Mesendoderm (in vitro differentiated cells): ENCODE measurements around the gene ABHD17B. TPM values are rescaled to one million over a fixed set of nuclear protein-coding genes. Genes with fewer than 3 reads are reported as not detected.
A peak's percentile ranks its signal among the peaks of the same experiment; 100 is the strongest.
"Not testable (repeated sequence)": the region's sequence is repeated elsewhere in the genome, so short reads cannot be mapped to it uniquely, and the experiment has no call there.

Experiments used
- DNase-seq: peaks from one replicate; pipeline ENCODE4 v3.0.0; 2013
- H2AK5ac ChIP-seq: 2 replicates; pipeline ENCODE4 v1.6.1; 2013; ENCODE audit warnings: low read length, inconsistent platforms
- H2BK120ac ChIP-seq: 2 replicates; pipeline ENCODE4 v1.6.1; 2013; ENCODE audit warnings: low read depth, mild to moderate bottlenecking, low read length, moderate library complexity, mixed read lengths
- H2BK15ac ChIP-seq: replicated peaks from 2 replicates; pipeline ENCODE4 v1.6.1; 2013; ENCODE audit warnings: low read depth, mild to moderate bottlenecking, moderate library complexity
- H2BK5ac ChIP-seq: 2 replicates; pipeline ENCODE4 v1.6.1; 2013; ENCODE audit warnings: low read length, inconsistent platforms
- H3K18ac ChIP-seq: 2 replicates; pipeline ENCODE4 v1.6.1; 2013; ENCODE audit warnings: mild to moderate bottlenecking, low read length, mixed read lengths
- H3K23ac ChIP-seq: one replicate; pipeline ENCODE4 v1.6.1; 2013; ENCODE audit warnings: low read length
- H3K27ac ChIP-seq: 2 replicates; pipeline ENCODE4 v1.5.1; 2013; ENCODE audit warnings: low read depth, mild to moderate bottlenecking, inconsistent platforms, low read length, moderate library complexity
- H3K27me3 ChIP-seq: 2 replicates; pipeline ENCODE4 v1.6.1; 2013; ENCODE audit warnings: low read length, control low read depth, mild to moderate bottlenecking, inconsistent platforms; ENCODE audit not compliant: insufficient read depth, poor library complexity
- H3K36me3 ChIP-seq: 2 replicates; pipeline ENCODE4 v1.6.1; 2013; ENCODE audit warnings: low read length, inconsistent platforms; ENCODE audit not compliant: control insufficient read depth, insufficient read depth
- H3K4ac ChIP-seq: one replicate; pipeline ENCODE4 v1.6.1; 2013; ENCODE audit warnings: low read depth, mild to moderate bottlenecking, low read length, moderate library complexity
- H3K4me1 ChIP-seq: 2 replicates; pipeline ENCODE4 v1.6.1; 2013; ENCODE audit warnings: low read depth, low read length, inconsistent platforms; ENCODE audit not compliant: control insufficient read depth
- H3K4me2 ChIP-seq: 2 replicates; pipeline ENCODE4 v1.6.1; 2013; ENCODE audit warnings: low read length
- H3K4me3 ChIP-seq: 2 replicates; pipeline ENCODE4 v1.5.1; 2013; ENCODE audit warnings: mild to moderate bottlenecking, low read length
- H3K56ac ChIP-seq: one replicate; pipeline ENCODE4 v1.6.1; 2013; ENCODE audit warnings: low read length
- H3K79me1 ChIP-seq: 2 replicates; pipeline ENCODE4 v1.6.1; 2013; ENCODE audit warnings: low read length, inconsistent platforms
- H3K79me2 ChIP-seq: 2 replicates; pipeline ENCODE4 v1.6.1; 2013; ENCODE audit warnings: mild to moderate bottlenecking, low read length; ENCODE audit not compliant: control insufficient read depth, insufficient read depth
- H3K9ac ChIP-seq: 2 replicates; pipeline ENCODE4 v1.6.1; 2013; ENCODE audit warnings: low read length, inconsistent platforms
- H4K5ac ChIP-seq: one replicate; pipeline ENCODE4 v1.6.1; 2013; ENCODE audit warnings: low read length
- H4K8ac ChIP-seq: one replicate; pipeline ENCODE4 v1.6.1; 2013; ENCODE audit warnings: low read depth, mild to moderate bottlenecking, control low read depth, low read length, moderate library complexity
- WGBS: extraction: QIAGEN DNeasy Blood & Tissue Kit; methylation state at CpG from one replicate; pipeline ENCODE4 v1.1.7; 2013; ENCODE audit warnings: low lambda C conversion rate, missing lambda C conversion rate; ENCODE audit not compliant: insufficient coverage; ENCODE audit errors: extremely low coverage; 5-methylcytosine and 5-hydroxymethylcytosine counted together
- polyA plus RNA-seq, 2 experiments: library from polyadenylated mRNA; stranded (reverse); fragments of 200-250 nt; gene quantifications; one replicate each; pipeline ENCODE4 v1.2.3, GENCODE V29; 2013

ABHD17B gene
- 52.9 TPM for polyA plus RNA-seq (2013, experiment 1 of 2)
- polyA plus RNA-seq (2013, experiment 2 of 2) = 53.1 TPM

DNA sequence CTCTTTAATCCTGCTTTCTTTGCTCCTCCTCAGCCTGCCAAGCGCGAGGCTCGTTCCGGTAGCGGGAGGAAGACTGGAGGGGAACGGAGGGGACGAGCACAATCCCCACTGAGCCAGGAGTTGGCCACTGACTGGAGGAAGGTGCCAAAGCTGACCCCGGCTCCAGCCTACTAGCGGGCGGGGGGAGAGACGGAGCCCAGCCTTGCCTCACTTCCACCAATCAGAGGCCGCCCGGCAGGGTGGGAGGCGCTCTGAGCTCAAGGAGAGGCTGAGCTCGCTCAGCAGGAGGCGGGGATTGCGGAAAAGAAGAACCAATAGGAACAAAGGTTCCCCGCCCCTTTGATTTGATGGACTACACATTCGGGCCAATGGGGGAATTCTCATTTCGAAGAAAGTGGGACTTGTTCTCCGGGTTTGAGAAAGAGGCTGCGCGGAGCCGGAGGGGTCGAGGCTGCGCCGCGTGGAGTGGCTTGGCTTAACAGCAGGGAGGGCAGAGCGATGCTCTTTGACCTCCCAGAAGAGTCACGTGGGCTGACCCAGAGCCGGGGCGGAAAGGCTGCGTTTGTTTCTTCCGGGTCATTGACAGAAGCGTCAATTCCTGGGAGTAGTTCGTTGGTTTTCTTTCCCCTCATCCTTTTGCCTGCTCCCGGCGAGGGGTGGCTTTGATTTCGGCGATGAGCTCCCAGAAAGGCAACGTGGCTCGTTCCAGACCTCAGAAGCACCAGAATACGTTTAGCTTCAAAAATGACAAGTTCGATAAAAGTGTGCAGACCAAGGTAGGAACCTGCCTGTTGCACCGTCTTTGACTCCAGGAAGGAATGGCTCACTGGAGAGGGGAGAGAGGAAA is at the start of gene ABHD17B, which contains the start of gene C9orf85:
TSS of gene ABHD17B (minus strand) at position 133 of the 847 bp plus-strand sequence. CDS start 36,113 bp downstream, outside the sequence.
TSS of gene C9orf85 (plus strand) at position 579 of the 847 bp plus-strand sequence. CDS start at position 675, 96 bp downstream.
- Histone ChIP-seq H3K4ac (peak within 1 kb of the TSS; percentile 66), H4K5ac (no peak within 1 kb of the TSS), H3K56ac (peak within 1 kb of the TSS; percentile 93), H2AK5ac (peak within 1 kb of the TSS; percentile 23), H2BK15ac (no peak within 1 kb of the TSS), H2BK120ac (no peak within 1 kb of the TSS), H3K79me1 (peaks cover 3% of the 10 kb centered on the region), H3K23ac (no peak within 1 kb of the TSS), H2BK5ac (peak within 1 kb of the TSS; percentile 87), H3K27ac (peak within 1 kb of the TSS; percentile 93), H3K9ac (peak within 1 kb of the TSS; percentile 84), H4K8ac (peak within 1 kb of the TSS; percentile 83), H3K4me1 (no peaks in the 10 kb centered on the region), H3K79me2 (peaks cover 76% of the 10 kb centered on the region), H3K27me3 (no peaks in the 10 kb centered on the region), H3K18ac (peak within 1 kb of the TSS; percentile 81), H3K4me2 (peak within 1 kb of the TSS; percentile 97), H3K36me3 (no peaks in the 10 kb centered on the region), H3K4me3 (peak within 1 kb of the TSS; percentile 89)
- no CpG with 5 or more reads among the region's 45 CpGs for WGBS
- DNase-seq = peak; percentile 100

DNA sequence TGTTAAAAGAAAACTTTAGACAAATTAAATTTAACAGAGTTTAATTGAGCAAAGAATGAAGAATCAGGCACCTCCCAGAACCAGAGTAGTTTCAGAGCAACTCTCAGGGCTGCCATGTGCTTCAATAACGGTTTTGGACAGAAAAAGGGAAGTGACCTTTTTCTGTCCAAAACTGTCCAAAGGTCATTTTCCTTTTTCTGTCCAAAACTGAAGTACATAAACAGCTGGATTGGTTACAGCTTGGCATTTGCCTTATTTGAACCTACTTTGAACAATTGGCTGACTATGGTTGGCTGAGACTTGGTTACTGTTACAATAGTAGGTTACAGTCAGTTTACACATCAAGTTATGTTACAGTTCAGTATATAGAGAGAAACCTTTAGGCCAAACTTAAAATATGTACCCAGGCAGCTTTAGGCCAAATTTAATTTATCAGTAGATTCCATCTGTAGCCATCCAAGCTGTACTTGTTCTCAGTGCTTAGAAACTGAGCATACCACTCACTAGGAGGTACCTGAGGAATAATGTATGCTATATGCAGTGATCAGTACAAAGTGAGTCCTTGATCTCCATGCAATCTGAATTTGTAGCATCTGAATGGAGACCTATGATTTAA is 44.4 kb upstream of the ABHD17B start:
- no peak overlapping the region for H3K56ac ChIP-seq
- H3K18ac ChIP-seq = no peak overlapping the region
- H3K27me3 ChIP-seq = no peaks in the 10 kb centered on the region
- no peak overlapping the region for H2AK5ac ChIP-seq
- H2BK120ac ChIP-seq = no peak overlapping the region
- no peak overlapping the region for H3K27ac ChIP-seq
- no peak overlapping the region for H4K5ac ChIP-seq
- no peaks in the 10 kb centered on the region for H3K79me1 ChIP-seq
- H3K4ac ChIP-seq = no peak overlapping the region
- H4K8ac ChIP-seq = no peak overlapping the region
- no peak overlapping the region for H3K4me3 ChIP-seq
- H2BK15ac ChIP-seq = no peak overlapping the region
- H3K4me1 ChIP-seq = no peaks in the 10 kb centered on the region
- no peaks in the 10 kb centered on the region for H3K79me2 ChIP-seq
- H3K9ac ChIP-seq = no peak overlapping the region
- no CpG with 5 or more reads among the region's 1 CpG for WGBS
- H3K4me2 ChIP-seq = no peak overlapping the region
- H3K23ac ChIP-seq = no peak overlapping the region
- no peak overlapping the region for H2BK5ac ChIP-seq
- no peaks in the 10 kb centered on the region for H3K36me3 ChIP-seq
- DNase-seq = no peak

DNA sequence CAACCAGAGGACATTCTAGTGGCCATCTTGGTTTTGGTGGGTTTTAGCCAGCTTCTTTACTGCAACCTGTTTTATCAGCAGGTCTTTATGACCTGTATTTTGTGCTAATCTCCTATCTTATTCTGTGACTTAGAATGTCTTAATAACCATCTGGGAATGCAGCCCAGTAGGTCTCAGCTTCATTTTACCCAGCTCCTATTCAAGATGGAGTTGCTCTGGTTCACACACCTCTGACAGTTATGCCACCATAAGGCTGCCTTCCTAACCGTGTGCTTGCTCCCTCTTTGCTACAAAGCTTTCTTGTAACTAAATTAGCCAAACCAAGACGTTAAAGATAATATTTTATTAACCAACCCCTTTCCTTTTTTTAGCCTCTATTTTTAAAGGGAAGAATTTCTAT is 43.7 kb upstream of the ABHD17B start:
- H3K23ac ChIP-seq, H3K9ac ChIP-seq, H3K79me2 ChIP-seq, H3K4ac ChIP-seq, H4K8ac ChIP-seq, H4K5ac ChIP-seq, H3K56ac ChIP-seq, H2BK120ac ChIP-seq, H2BK15ac ChIP-seq, H2AK5ac ChIP-seq, H3K18ac ChIP-seq, H3K27me3 ChIP-seq, H2BK5ac ChIP-seq, DNase-seq, H3K4me2 ChIP-seq, H3K36me3 ChIP-seq, H3K4me3 ChIP-seq, H3K27ac ChIP-seq, H3K79me1 ChIP-seq, H3K4me1 ChIP-seq: not testable (repeated sequence)
- 100% methylated on average over 1 of the region's 2 CpGs for WGBS

DNA sequence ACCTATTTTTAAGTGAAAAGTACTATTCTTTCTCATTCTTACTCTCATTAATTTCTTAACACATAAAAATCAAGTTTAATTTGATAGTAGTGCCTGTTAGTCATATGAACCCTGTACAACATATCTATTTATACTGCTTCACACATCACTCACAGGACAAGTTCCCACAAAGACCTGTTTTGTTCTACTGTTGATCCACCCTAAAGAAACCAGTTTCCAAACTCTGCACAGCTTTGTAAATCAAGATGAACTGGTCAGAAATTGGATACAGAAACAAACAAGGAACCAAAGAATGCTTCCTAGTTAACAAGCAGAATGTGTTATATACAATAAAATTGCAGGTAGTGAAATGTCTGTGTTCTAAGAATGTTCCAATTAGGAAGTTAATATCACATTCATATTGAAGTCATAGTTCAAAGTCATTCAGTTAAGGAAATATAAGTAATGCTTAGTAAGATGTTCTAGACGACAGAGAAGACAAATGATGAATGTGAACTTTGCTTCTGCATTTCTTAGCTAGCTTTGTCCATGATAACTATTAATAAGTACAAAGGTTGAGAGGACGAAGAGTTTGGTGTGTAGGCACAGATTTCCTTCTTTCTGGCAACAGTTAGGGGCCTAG is 33.9 kb upstream of the ABHD17B start:
- Histone ChIP-seq H4K5ac (no peak overlapping the region), H3K27me3 (no peaks in the 10 kb centered on the region), H2AK5ac (no peak overlapping the region), H3K4me3 (no peak overlapping the region), H3K23ac (no peak overlapping the region), H4K8ac (no peak overlapping the region), H3K79me2 (peaks cover 3% of the 10 kb centered on the region), H3K56ac (no peak overlapping the region), H2BK15ac (no peak overlapping the region), H3K18ac (no peak overlapping the region), H2BK5ac (no peak overlapping the region), H3K4me1 (no peaks in the 10 kb centered on the region), H3K9ac (no peak overlapping the region), H3K36me3 (no peaks in the 10 kb centered on the region), H3K4me2 (no peak overlapping the region), H3K27ac (no peak overlapping the region), H2BK120ac (peak overlapping the region; percentile 21), H3K79me1 (no peaks in the 10 kb centered on the region), H3K4ac (no peak overlapping the region)
- no peak for DNase-seq
- no CpG with 5 or more reads among the region's 2 CpGs for WGBS

DNA sequence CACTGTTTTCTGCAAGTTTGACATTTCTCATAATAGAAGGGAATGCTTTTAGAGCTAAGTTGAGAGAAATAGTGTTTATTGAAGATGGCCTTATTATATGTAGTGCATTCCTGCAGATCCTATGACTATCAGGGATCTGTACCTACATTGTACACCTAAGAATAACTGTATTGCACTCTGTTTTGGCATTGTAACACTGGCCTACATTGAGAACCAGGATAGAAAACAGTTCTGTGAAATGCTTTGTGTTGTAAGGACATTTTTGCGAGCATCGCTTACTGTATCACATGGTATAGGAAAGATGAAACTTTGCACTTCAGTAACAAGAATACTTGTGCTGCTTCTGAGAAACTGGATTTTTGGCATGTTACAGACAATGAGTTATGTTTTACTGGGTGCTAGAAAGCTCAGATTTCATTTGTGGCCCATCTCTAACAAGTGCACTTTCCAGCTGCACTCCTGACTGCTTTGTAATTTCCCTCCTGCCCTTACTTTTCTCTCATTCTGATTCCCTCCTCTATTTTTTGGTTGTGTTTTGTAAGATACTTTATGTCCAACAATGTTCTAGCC is 31.1 kb upstream of the ABHD17B start:
- no peak overlapping the region for H3K27ac ChIP-seq
- H2AK5ac ChIP-seq = no peak overlapping the region
- no peak overlapping the region for H3K4me3 ChIP-seq
- H2BK120ac ChIP-seq = no peak overlapping the region
- no peak overlapping the region for H3K56ac ChIP-seq
- H3K27me3 ChIP-seq = no peaks in the 10 kb centered on the region
- WGBS = no CpG with 5 or more reads among the region's 2 CpGs
- H3K4ac ChIP-seq = no peak overlapping the region
- no peak overlapping the region for H3K18ac ChIP-seq
- no peak overlapping the region for H3K4me2 ChIP-seq
- H2BK15ac ChIP-seq = no peak overlapping the region
- no peak for DNase-seq
- no peaks in the 10 kb centered on the region for H3K36me3 ChIP-seq
- H4K8ac ChIP-seq = no peak overlapping the region
- H3K23ac ChIP-seq = no peak overlapping the region
- H4K5ac ChIP-seq = no peak overlapping the region
- H3K79me1 ChIP-seq = peaks cover 1% of the 10 kb centered on the region
- no peaks in the 10 kb centered on the region for H3K4me1 ChIP-seq
- no peak overlapping the region for H3K9ac ChIP-seq
- no peak overlapping the region for H2BK5ac ChIP-seq
- H3K79me2 ChIP-seq = peaks cover 3% of the 10 kb centered on the region
